Naive B cell (primary cell): ENCODE measurements around the gene NEK5. TPM values are rescaled to one million over a fixed set of nuclear protein-coding genes. Genes with fewer than 3 reads are reported as not detected.

Experiments used
- ATAC-seq, 2 donors: fragments of 150-1000 bp; cut with Tn5 transposase; 2 replicates each; pipeline ENCODE4 v1.10.0; 2021; ENCODE audit warnings: low read depth in 2 of 2, mild to moderate bottlenecking in 2 of 2, moderate library complexity in 2 of 2
- DNase-seq: peaks from one replicate; pipeline ENCODE4 v3.0.0; 2022
- H3K27ac Mint-ChIP-seq, 6 donors: one replicate each; pipeline ENCODE4 v1.8.0; 2020 to 2022; ENCODE audit warnings: mild to moderate bottlenecking in 6 of 6, mixed read lengths in 6 of 6, moderate library complexity in 5 of 6, inconsistent platforms in 2 of 6
- H3K27me3 Mint-ChIP-seq, 3 donors: one replicate each; pipeline ENCODE4 v1.8.0; 2021 to 2022; ENCODE audit warnings: mixed read lengths in 3 of 3, mild to moderate bottlenecking in 1 of 3
- H3K36me3 Mint-ChIP-seq, 2 donors: one replicate each; pipeline ENCODE4 v1.8.0; 2020 to 2022; ENCODE audit warnings: mixed read lengths in 2 of 2, inconsistent platforms in 1 of 2, mild to moderate bottlenecking in 1 of 2
- H3K4me1 Mint-ChIP-seq, 3 donors: one replicate each; pipeline ENCODE4 v1.8.0; 2020 to 2022; ENCODE audit warnings: mixed read lengths in 3 of 3, inconsistent platforms in 1 of 3, mild to moderate bottlenecking in 1 of 3, moderate library complexity in 1 of 3
- H3K4me3 Mint-ChIP-seq, 8 donors: one replicate each; pipeline ENCODE4 v1.8.0; 2020 to 2022; ENCODE audit warnings: mild to moderate bottlenecking in 8 of 8, mixed read lengths in 8 of 8, moderate library complexity in 8 of 8, inconsistent platforms in 2 of 8
- H3K9me3 Mint-ChIP-seq, 7 donors: one replicate each; pipeline ENCODE4 v1.8.0; 2020 to 2022; ENCODE audit warnings: mixed read lengths in 7 of 7, mild to moderate bottlenecking in 5 of 7, inconsistent platforms in 2 of 7, moderate library complexity in 1 of 7
- polyA plus RNA-seq, 6 donors: library from polyadenylated mRNA; unstranded; fragments of 300-500 nt; fragmentation: Illumina TruSeq; gene quantifications; one replicate each; pipeline ENCODE4 v1.2.3, GENCODE V29; 2021; ENCODE audit warnings: low read depth in 6 of 6

Gene NEK5
- polyA plus RNA-seq, 6 donors from 2014 or later = 0.17 to 0.28 (median 0.21) TPM; not detected in 2

- peaks cover 0 to 5% (median 0%) of the 10 kb centered on the region in 3 donors for H3K27me3 Mint-ChIP-seq
- no peak for ATAC-seq
- H3K36me3 Mint-ChIP-seq = no peaks in the 10 kb centered on the region
- H3K4me3 Mint-ChIP-seq = peak overlapping the region; percentile 82 to 99 (median 92)
- no peak for DNase-seq
- H3K27ac Mint-ChIP-seq = peak overlapping the region in 3 of 6 donors; percentile 0 to 16 (median 3)
- no peaks in the 10 kb centered on the region for H3K9me3 Mint-ChIP-seq
- peaks cover 16 to 24% (median 20%) of the 10 kb centered on the region in 3 donors for H3K4me1 Mint-ChIP-seq
Observed at GRCh38 chr13:52160053-52160452, 31.2 kb upstream of the NEK5 start.

GRCh38 chr13:52159159-52159982, 30.5 kb upstream of the NEK5 start, which contains the start of gene NEK3:
NEK3 (minus strand) TSS chr13:52159597; CDS start chr13:52156191, 3,406 bp downstream.
- Mint-ChIP-seq H3K4me3 (peak within 1 kb of the TSS; percentile 82 to 99 (median 92)), H3K27me3 (peaks cover 0 to 5% (median 0%) of the 10 kb centered on the region in 3 donors)

GRCh38 chr13:52158629-52159158, 29.8 kb upstream of the NEK5 start:
- Mint-ChIP-seq H3K9me3 (no peaks in the 10 kb centered on the region), H3K36me3 (no peaks in the 10 kb centered on the region), H3K4me3 (peak overlapping the region; percentile 82 to 99 (median 92)), H3K4me1 (peaks cover 16 to 24% (median 20%) of the 10 kb centered on the region in 3 donors), H3K27me3 (peaks cover 0 to 5% (median 0%) of the 10 kb centered on the region in 3 donors), H3K27ac (peak overlapping the region; percentile 69 to 94 (median 84))
- ATAC-seq (peak; percentile 4 to 15), DNase-seq (no peak)

More at GRCh38 chr13:52159159-52159982, 30.5 kb upstream of the NEK5 start, which contains the start of gene NEK3:
- Mint-ChIP-seq H3K4me1 (peaks cover 16 to 24% (median 20%) of the 10 kb centered on the region in 3 donors), H3K36me3 (no peaks in the 10 kb centered on the region), H3K27ac (peak within 1 kb of the TSS; percentile 69 to 94 (median 84)), H3K9me3 (no peaks in the 10 kb centered on the region)
- DNase-seq (peak; percentile 57), ATAC-seq (peak; percentile 81)

DNA sequence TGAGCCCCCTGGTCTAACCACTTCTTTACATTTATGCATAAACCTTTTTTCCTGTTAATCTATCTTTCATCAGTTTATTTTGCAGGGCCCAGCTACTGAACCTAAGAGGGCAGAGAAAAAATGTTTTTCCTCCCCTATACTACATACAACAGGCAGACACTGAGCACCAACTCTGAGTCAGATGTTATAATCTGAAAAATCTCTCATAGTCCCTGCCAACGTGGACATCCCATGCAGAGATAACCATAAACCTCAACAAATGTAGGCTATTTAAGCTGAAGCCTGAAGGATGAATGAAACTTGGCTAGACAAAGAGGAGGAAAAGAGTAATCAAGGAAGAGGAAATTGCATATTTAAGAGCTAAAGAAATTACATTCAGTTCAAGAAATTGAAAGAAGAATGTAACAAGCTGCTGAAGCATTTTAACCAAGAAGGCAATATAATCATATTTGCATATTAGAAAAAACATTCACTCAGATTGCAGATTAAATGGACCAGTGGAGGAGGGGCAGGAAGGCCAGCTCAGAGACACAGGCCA, 27.9 kb upstream of the NEK5 start:
- Mint-ChIP-seq H3K9me3 (no peaks in the 10 kb centered on the region), H3K27me3 (peaks cover 0 to 5% (median 0%) of the 10 kb centered on the region in 3 donors), H3K36me3 (no peaks in the 10 kb centered on the region), H3K4me1 (peaks cover 16 to 24% (median 20%) of the 10 kb centered on the region in 3 donors), H3K27ac (no peak overlapping the region), H3K4me3 (peak overlapping the region in 6 of 8 donors; percentile 6 to 99 (median 16))
- DNase-seq (no peak), ATAC-seq (no peak)

GRCh38 chr13:52155177-52155576, 26.3 kb upstream of the NEK5 start:
- peaks cover 16 to 24% (median 20%) of the 10 kb centered on the region in 3 donors for H3K4me1 Mint-ChIP-seq
- peaks cover 0 to 5% of the 10 kb centered on the region in 2 donors for H3K36me3 Mint-ChIP-seq
- H3K9me3 Mint-ChIP-seq = no peaks in the 10 kb centered on the region
- ATAC-seq (no peak), DNase-seq (no peak)
- no peak overlapping the region for H3K4me3 Mint-ChIP-seq
- no peak overlapping the region for H3K27ac Mint-ChIP-seq
- peaks cover 0 to 5% (median 0%) of the 10 kb centered on the region in 3 donors for H3K27me3 Mint-ChIP-seq

GRCh38 chr13:52147225-52147624, 18.4 kb upstream of the NEK5 start:
- Mint-ChIP-seq H3K27ac (no peak overlapping the region), H3K4me3 (peak overlapping the region in 1 of 8 donors; percentile 35), H3K9me3 (peaks cover 0 to 5% (median 3%) of the 10 kb centered on the region in 7 donors), H3K4me1 (no peaks in the 10 kb centered on the region), H3K27me3 (no peaks in the 10 kb centered on the region), H3K36me3 (peaks cover 10 to 17% of the 10 kb centered on the region in 2 donors)
- no peak for ATAC-seq
- DNase-seq = no peak

DNA sequence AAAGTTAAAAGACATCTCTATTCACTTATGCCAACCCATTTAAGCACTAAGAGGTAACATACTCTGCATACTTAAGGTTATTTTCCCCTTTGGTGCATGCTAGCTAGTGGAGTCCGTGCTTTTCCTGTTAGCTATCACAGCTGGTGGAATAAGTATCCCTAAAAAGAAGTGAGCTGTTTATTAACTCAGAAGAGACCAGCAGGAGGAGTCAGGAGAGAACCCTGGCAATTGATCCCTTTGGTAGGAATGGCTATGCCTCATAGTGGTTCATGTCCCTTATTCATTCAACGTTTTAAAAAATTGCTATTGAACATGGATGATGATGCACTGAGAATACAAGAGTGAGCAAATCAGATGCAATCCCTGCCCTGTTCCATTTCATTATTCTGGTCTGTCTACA, 12.4 kb upstream of the NEK5 start:
- Mint-ChIP-seq H3K27me3 (no peaks in the 10 kb centered on the region), H3K27ac (no peak overlapping the region), H3K36me3 (peaks cover 0 to 8% of the 10 kb centered on the region in 2 donors), H3K9me3 (no peaks in the 10 kb centered on the region), H3K4me1 (no peaks in the 10 kb centered on the region), H3K4me3 (no peak overlapping the region)
- ATAC-seq (no peak), DNase-seq (no peak)

- no peaks in the 10 kb centered on the region for H3K9me3 Mint-ChIP-seq
- peaks cover 14 to 15% of the 10 kb centered on the region in 2 donors for H3K36me3 Mint-ChIP-seq
- no peak for DNase-seq
- peak overlapping the region in 1 of 6 donors; percentile 73 for H3K27ac Mint-ChIP-seq
- no peaks in the 10 kb centered on the region for H3K4me1 Mint-ChIP-seq
- ATAC-seq = no peak
- H3K4me3 Mint-ChIP-seq = no peak overlapping the region
- H3K27me3 Mint-ChIP-seq = no peaks in the 10 kb centered on the region
Observed at GRCh38 chr13:52137489-52137888, 8.6 kb upstream of the NEK5 start.

- no peaks in the 10 kb centered on the region for H3K9me3 Mint-ChIP-seq
- ATAC-seq (no peak), DNase-seq (no peak)
- H3K36me3 Mint-ChIP-seq = peaks cover 19 to 21% of the 10 kb centered on the region in 2 donors
- H3K27ac Mint-ChIP-seq = no peak overlapping the region
- H3K4me3 Mint-ChIP-seq = no peak overlapping the region
- no peaks in the 10 kb centered on the region for H3K27me3 Mint-ChIP-seq
- no peaks in the 10 kb centered on the region for H3K4me1 Mint-ChIP-seq
Observed at GRCh38 chr13:52136763-52137162, 7.9 kb upstream of the NEK5 start.

DNA sequence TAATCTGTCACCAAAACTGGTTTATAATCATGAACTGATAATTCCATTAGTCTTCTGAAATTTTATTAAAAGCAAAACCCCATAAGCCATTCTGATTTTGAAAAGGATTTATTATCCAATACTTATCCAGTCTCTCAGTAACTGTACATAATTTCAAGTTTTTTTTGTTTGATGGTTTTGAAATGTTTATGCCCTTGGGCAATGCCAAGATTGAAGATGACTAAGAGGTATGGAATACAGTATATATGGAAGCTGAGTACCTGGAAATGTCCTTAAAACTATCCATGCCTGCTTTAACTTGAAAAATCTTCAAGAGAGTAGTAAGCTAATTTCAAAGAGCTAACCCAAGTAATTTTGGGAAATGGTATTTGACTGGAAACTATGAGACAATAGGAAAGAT, 1.8 kb upstream of the NEK5 start:
- Mint-ChIP-seq H3K36me3 (peaks cover 22 to 33% of the 10 kb centered on the region in 2 donors), H3K4me3 (peak overlapping the region in 1 of 8 donors; percentile 80), H3K27me3 (peaks cover 11 to 26% (median 20%) of the 10 kb centered on the region in 3 donors), H3K27ac (peak overlapping the region in 1 of 6 donors; percentile 35), H3K4me1 (peaks cover 10 to 14% (median 12%) of the 10 kb centered on the region in 3 donors), H3K9me3 (no peaks in the 10 kb centered on the region)
- no peak for ATAC-seq
- no peak for DNase-seq

DNA sequence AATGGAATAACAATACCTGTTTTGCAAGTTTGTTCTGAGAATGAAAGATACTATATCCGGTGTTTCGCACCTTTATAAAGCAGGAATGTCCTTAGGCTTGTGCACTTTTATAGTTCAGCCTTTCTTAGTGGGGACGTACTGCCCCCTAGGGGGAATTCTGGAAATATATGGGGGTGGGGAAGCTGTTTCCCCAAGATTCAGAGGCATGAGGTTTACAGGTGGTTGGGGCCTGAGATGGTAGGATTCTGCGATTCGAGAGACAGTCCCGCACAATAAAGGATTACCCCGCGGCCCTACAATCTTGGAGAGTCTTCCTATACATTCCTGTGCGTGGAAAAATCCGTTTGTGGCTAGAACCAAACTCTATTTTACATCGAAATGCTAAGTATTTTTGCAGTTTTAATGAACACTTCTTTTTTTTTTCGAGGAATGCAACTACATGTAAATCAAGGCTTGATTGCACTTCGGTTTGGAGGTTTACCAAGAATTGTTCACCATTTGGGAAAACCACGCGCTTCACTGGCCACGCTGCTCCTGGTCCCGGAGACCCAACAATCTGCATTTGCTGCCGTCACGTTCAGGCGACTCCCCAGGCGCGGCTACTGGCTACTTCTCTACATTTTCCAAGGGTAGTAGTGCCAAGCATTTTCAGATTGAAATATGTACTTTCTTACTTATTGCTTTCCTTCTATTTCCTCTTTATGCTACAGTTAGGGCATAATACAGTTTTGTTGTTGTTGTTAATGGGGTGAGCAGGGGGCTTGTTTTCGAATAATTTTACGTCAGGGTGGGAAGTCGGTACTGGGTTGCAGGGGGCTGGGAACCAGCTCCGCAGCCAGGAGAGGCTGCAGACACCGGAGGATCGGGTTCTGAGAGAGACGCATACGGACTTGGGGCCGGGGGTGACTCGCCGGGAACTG, 830 bp downstream of the NEK5 start:
- Mint-ChIP-seq H3K27me3 (peaks cover 11 to 30% (median 20%) of the 10 kb centered on the region in 3 donors), H3K36me3 (peaks cover 19 to 25% of the 10 kb centered on the region in 2 donors), H3K27ac (peak overlapping the region in 1 of 6 donors; percentile 59)

GRCh38 chr13:52127378-52127777, 1.5 kb downstream of the NEK5 start:
- peaks cover 10 to 14% (median 12%) of the 10 kb centered on the region in 3 donors for H3K4me1 Mint-ChIP-seq
- peaks cover 14 to 18% of the 10 kb centered on the region in 2 donors for H3K36me3 Mint-ChIP-seq
- peak overlapping the region in 4 of 8 donors; percentile 29 to 96 (median 82) for H3K4me3 Mint-ChIP-seq
- DNase-seq (no peak), ATAC-seq (no peak)
- H3K27ac Mint-ChIP-seq = no peak overlapping the region
- H3K27me3 Mint-ChIP-seq = peaks cover 11 to 30% (median 20%) of the 10 kb centered on the region in 3 donors
- no peaks in the 10 kb centered on the region for H3K9me3 Mint-ChIP-seq

More for the DNA sequence above, 830 bp downstream of the NEK5 start:
- H3K4me1 Mint-ChIP-seq = peaks cover 10 to 14% (median 12%) of the 10 kb centered on the region in 3 donors
- no peaks in the 10 kb centered on the region for H3K9me3 Mint-ChIP-seq
- peak; percentile 65 to 71 for ATAC-seq
- peak; percentile 51 for DNase-seq
- peak overlapping the region; percentile 80 to 96 (median 86) for H3K4me3 Mint-ChIP-seq
